ENCODE results near the gene MTFMT.

Gene MTFMT

GRCh38 chr15:65059369-65059750, 29.9 kb upstream of the MTFMT start:
- DNase-seq (ENCODE audit: extremely low read depth, low read depth), result no peak
- TF ChIP-seq CTCF (IDR thresholded peaks at IDR 0.05; ENCODE audit: low read depth, low read length), result no peak

GRCh38 chr15:65058394-65059368, 29.2 kb upstream of the MTFMT start:
- DNase-seq (ENCODE audit: extremely low read depth, low read depth), result no peak
- TF ChIP-seq CTCF (IDR thresholded peaks at IDR 0.05; ENCODE audit: low read depth, low read length), result no peak

- no peak for TF ChIP-seq CTCF (IDR thresholded peaks at IDR 0.05; ENCODE audit: low read depth, low read length)
- no peak for DNase-seq (ENCODE audit: extremely low read depth, low read depth)
Observed at GRCh38 chr15:65057549-65057940, 28.1 kb upstream of the MTFMT start.

GRCh38 chr15:65056868-65057548, 27.6 kb upstream of the MTFMT start:
- no peak for TF ChIP-seq CTCF (IDR thresholded peaks at IDR 0.05; ENCODE audit: low read depth, low read length)
- no peak for DNase-seq (ENCODE audit: extremely low read depth, low read depth)

- no peak for TF ChIP-seq CTCF (IDR thresholded peaks at IDR 0.05; ENCODE audit: low read depth, low read length)
- DNase-seq (ENCODE audit: extremely low read depth, low read depth), result no peak
Observed at GRCh38 chr15:65056106-65056505, 26.7 kb upstream of the MTFMT start.

GRCh38 chr15:65055201-65055870, 25.9 kb upstream of the MTFMT start:
- TF ChIP-seq CTCF (IDR thresholded peaks at IDR 0.05; ENCODE audit: low read depth, low read length), result no peak
- no peak for DNase-seq (ENCODE audit: extremely low read depth, low read depth)
